ENCODE data around the gene NCAPH2.

NCAPH2 gene

GRCh38 chr22:50505776-50506610, 2.0 kb upstream of the NCAPH2 start:
- ChIA-PET CTCF (interaction anchor here (0.6 kb wide), 1 partner anchor 265 kb away, joined by 3 read pairs; no protein-coding TSS in a partner anchor), POLR2A (ENCODE audit: low non-redundant PET) (no interaction called here)
- peak overlapping the region; percentile 84 for H3K27ac ChIP-seq
- DNase-seq (ENCODE audit: low spot score) = no peak
- TF ChIP-seq CTCF (conservative IDR thresholded peaks at IDR 0.05; ENCODE audit: low read depth) = no peak

DNA sequence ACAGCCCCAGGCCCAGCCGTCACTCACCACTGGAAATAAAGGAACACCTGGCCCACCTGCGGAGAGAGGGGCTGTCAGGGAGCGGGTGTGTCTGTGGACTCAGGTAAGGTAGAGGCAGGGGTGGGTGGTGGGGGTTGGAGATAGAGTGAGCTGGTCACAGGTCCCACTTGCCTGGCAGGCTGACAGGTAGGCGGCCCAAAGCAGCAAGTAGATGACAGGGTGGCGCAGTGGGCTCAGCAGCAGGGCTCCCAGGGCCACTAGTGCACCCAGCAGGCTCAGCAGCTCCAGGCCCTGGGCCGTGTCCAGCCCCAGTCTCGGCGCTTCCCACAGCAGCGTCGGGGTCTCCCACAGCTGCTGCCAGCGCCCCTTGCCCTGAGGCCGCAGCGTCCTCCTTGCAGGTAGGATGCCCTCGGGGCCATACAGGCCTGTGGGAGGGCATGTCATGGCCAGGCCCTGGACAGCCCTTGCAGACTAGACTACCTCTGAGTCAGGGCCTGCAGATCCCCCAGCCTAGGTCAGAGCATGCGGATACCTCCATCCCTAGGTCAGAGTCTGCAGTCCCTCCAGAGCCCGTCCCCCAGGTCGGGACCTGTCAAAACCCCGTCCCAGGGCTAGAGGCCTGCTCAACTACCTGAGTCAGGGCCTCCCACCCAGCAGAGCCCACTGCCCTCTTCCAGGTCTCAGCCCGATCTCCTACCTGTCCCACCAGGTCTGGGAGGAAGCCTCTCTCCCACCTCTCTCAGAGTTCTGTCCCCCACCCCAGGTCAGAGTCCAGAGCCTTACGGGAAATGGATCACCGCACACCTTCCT, 1.2 kb upstream of the NCAPH2 start:
- POLR2A ChIA-PET (ENCODE audit: low non-redundant PET) = no interaction called here
- peak overlapping the region; percentile 84 for H3K27ac ChIP-seq
- TF ChIP-seq CTCF (conservative IDR thresholded peaks at IDR 0.05; ENCODE audit: low read depth) = no peak
- DNase-seq (ENCODE audit: low spot score) = no peak
- CTCF ChIA-PET = no interaction called here

- TF ChIP-seq CTCF (conservative IDR thresholded peaks at IDR 0.05; ENCODE audit: low read depth) = no peak
- CTCF ChIA-PET = no interaction called here
- peak within 1 kb of the TSS; percentile 91 for H3K27ac ChIP-seq
- POLR2A ChIA-PET (ENCODE audit: low non-redundant PET) = interaction anchor here (0.6 to 0.8 kb wide), 2 partner anchors 14 to 18 kb away, joined by 4 to 5 read pairs; partner anchors contain the start of gene SCO2
- peak; percentile 83 for DNase-seq (ENCODE audit: low spot score)
Observed at GRCh38 chr22:50507421-50507990, 518 bp upstream of the NCAPH2 start, which contains the start of gene LMF2. TSS of gene LMF2 (minus strand) at chr22:50507702. CDS start at chr22:50507675, 27 bp downstream.

GRCh38 chr22:50508897-50509296, 873 bp downstream of the NCAPH2 start:
- no peak for DNase-seq (ENCODE audit: low spot score)
- H3K27ac ChIP-seq = no peak overlapping the region
- ChIA-PET CTCF (no interaction called here), POLR2A (ENCODE audit: low non-redundant PET) (no interaction called here)
- TF ChIP-seq CTCF (conservative IDR thresholded peaks at IDR 0.05; ENCODE audit: low read depth) = no peak

GRCh38 chr22:50513175-50513574, 5.2 kb downstream of the NCAPH2 start:
- no peak overlapping the region for H3K27ac ChIP-seq
- DNase-seq (ENCODE audit: low spot score) = no peak
- CTCF ChIA-PET = no interaction called here
- POLR2A ChIA-PET (ENCODE audit: low non-redundant PET) = no interaction called here
- no peak for TF ChIP-seq CTCF (conservative IDR thresholded peaks at IDR 0.05; ENCODE audit: low read depth)

- no peak for TF ChIP-seq CTCF (conservative IDR thresholded peaks at IDR 0.05; ENCODE audit: low read depth)
- ChIA-PET POLR2A (ENCODE audit: low non-redundant PET) (no interaction called here), CTCF (no interaction called here)
- no peak for DNase-seq (ENCODE audit: low spot score)
- H3K27ac ChIP-seq = peak overlapping the region; percentile 11; the same call in 1 of the 2 replicates
Observed at GRCh38 chr22:50516068-50516467, 8.0 kb downstream of the NCAPH2 start.

Measured in RWPE1 (cell line).